GM21825 (cell line): ENCODE results near the gene REPS2.

Experiments used
- ATAC-seq: cut with Tn5 transposase; IDR thresholded peaks from one replicate; pipeline ENCODE4 v1.9.1; 2021; ENCODE audit warnings: mild to moderate bottlenecking, moderate library complexity; ENCODE audit not compliant: unreplicated experiment

Gene REPS2

DNA sequence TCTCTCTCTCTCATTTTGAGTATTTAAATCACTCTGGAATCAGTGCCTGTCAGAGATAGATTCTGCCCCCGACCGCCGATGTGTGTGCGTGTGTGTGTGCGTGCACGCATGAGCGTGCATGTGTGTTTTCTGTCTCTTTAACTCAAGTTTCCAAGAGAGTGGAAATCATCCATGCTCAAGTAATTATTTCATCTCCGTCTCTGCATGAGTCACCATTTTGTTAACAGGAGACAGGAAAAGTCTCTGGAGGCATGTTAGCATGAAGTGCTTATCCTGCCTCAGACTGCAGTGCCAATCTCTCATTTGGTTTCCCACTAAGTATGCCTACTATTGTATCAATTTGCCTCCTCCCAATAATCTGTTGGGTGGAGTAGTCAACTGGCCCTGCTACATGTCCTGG lies 245.6 kb downstream of the REPS2 start:
- no peak for ATAC-seq
